Brain pericyte (primary cell): ENCODE results near the gene PREX1.

Experiments used
- DNase-seq: peaks from one replicate; pipeline ENCODE4 v3.0.0-alpha.2; 2012; ENCODE audit warnings: low read depth, low spot score

Gene PREX1

DNA sequence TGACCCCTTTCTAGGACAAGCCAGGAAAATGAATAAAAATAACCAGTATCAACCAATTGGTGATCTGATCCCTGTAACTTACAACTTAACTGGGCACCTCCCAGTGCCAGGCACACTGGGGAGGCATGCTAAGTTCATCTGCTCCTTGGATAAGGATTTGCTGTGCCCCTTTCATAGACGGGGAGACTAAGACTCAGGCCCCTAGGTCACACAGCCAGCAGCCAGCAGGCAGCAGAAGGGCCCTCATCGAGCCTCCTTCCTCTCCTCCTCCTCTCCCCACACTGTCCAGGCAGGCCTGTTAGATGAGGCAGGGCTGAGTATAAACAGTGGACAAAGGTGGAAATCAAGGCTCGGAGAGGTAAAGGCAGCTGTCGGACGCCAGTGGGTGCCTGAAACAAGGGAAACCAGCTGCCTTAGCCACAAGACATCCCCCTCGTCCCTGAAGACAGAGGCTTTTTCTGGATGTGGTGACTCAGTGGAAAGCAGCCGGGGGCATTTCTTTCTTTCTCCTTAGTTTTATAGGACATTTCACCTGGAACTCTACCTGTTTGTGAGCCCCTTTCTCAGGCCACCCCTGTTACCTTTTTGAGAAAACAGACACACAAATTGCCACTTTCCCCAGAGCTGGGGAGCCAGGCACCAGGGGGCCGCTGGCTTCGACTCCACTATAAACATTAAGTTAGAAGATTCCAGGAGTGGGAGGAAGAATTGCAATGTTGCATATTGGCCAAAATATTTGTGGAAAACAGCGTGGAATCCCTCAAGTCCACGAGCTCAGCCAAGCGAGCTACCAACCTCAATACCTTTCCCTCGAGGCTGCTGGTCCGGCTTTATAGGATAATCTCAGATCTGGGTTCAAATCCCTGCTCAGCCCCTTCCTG lies 166.0 kb downstream of the PREX1 start:
- DNase-seq = no peak

DNA sequence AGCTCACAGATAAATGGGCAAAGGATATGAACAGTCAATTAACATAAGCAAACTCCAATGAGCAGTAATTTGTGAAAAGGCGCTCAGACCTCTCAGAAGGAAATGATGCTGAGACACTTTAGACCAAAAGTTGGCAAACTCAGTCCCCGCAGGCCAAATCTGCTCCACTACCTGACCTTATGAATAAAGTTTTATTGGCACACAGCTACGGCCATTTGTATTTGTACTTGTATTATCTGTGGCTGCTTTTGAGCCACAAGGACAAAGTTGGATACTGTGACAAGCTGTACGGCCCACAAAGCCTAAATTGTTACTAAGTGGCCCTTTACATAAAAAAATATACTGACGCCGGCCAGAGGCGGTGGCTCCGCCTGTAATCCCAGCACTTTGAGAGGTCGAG lies 167.0 kb downstream of the PREX1 start:
- no peak for DNase-seq

DNA sequence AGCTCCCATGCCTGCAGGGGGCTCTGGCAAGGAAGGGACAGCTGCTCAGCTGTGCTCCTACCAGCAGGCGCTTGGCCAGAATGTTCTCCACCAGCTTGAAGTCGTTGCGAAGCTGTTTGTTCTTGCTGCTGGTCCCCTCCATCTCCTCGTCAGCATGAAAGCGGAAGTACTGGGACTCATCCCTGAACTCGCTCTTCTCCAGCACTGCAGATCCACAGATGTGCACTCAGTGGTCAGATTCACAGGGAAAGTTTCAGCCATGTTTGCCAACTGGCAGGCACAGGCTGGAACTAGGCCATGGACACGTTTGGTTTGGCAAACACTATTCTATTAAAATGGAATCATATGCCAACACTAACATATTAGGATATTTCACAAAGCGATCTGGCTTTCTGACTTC lies 167.9 kb downstream of the PREX1 start:
- DNase-seq = peak; percentile 53

DNA sequence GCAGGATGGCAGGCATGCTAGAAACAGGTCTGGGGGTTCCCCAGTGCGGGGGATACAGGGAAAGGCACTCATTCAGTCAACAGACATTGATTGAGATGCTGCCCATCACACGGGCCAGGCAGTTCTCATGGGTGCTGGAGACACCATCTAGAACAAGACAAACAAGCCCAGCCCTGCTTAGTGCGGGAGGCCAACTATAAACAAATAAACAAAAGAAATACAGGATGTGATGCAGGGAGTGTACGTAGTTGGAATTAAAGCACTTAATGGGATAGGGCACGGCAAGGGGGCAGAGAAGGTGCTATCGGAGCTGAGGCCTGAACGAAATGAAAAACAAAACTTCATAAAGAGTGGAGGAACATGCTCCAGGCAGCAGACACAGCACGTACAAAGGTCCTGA lies 169.3 kb downstream of the PREX1 start:
- no peak for DNase-seq

DNA sequence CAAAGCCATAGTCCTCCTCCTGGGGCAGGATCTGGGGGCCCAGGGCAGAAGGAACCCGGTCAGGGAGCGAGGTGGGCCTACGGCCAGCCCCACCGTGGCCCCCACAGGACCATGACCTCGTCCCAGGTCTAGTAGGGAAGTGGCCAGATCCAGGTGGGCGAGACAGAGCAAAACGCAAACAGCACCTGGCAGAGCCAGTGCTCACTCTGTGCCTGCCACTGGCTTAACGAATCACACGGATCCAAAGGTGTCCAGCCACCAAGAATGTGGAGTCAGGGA lies 169.7 kb downstream of the PREX1 start:
- no peak for DNase-seq

DNA sequence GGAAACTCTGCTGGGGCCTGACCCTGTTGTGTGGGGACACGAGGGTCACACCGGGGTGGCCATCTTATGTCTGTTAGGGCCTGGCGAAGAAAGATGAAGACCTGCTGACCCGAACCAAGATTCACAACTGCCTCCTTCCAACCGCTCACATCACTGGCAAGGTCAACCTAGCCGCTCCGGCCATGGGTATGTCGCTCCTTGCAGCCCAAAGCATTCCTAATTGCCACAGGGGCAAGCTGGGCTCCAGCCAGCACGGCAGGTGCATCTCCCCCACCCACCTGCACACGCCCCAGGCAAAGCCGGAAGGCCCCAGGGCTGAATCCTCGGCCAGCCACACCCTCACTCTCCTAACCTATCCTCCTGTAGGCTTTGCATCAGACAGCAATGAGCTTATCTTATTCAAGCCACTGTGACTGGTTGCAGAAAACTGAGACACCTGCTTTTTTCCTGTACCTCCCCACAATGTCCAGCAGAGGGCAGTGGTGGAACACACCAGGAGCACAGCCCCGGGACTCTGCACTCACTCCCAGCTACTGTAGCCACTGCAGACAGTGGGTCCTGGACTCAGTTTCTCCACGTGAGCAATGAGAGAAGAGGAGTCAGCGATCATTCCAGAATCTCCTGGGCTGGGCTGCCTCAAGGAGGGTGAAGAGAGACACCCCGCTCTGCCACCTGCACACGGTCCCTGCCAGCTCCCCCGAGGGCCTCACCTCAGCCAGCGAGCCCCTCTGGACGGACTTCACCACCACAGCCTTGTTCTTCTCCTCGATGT lies 170.2 kb downstream of the PREX1 start:
- peak; percentile 32 for DNase-seq

DNA sequence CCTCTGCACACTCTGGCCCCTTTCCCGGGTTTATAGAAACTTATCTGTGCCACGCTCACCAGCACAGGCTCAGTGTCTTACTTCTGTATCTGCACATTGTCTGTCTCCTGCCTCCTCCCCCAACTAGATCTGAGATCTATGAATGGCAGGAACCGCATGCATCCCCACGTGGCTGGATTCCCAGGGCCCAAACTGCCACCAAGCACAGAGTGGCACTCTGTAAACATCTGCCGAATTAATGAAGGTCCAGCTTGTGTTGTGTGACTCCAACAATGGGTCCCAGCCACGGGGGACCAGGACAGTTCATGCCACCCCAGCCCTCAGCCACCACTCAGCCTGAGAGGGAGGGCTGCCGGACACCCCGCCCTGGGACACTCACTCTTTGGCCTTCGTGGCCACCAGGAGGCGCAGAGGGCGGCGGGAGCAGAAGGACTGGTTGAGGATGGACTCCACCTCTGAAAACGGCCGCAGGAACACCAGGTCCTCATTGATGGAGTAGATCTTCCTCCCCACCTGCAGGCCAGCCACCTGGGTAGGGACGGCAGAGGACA lies 171.1 kb downstream of the PREX1 start:
- DNase-seq = no peak

DNA sequence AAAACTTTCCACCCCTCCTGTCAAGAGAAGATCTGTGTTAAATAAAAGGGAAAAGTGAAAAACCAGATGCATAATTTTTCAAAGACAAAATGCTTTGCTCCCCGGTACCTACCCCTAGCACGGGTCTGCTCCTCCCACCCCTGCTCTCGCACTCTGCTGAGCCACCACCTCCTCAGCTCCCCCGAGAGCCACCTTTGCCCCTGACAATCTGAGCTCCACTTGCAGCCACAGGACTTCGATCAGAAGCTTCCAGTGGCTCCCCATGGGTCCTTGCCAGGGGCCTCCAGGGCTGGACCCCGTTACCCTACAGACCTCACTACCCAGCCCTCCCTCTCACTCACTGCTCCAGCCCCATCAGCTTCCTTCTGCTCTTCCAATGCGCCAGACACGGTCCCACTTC lies 171.7 kb downstream of the PREX1 start:
- no peak for DNase-seq

DNA sequence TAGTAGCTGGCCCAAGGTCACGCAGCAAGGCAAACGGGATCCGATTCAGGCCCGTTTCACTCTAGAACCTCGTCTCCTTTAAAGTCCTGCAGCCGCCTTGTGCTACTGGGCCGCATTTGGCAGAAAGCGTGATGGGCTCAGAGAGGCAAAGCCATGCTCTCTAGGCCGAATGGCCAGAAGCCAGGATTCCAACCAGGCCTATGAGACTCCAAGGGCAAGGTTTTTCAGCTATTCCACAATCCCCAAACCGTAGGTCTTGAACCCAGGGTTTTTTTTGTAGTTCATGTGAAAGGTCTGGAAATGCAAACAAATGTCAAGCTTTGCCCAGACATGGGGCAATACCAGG lies 174.1 kb downstream of the PREX1 start:
- DNase-seq = no peak

DNA sequence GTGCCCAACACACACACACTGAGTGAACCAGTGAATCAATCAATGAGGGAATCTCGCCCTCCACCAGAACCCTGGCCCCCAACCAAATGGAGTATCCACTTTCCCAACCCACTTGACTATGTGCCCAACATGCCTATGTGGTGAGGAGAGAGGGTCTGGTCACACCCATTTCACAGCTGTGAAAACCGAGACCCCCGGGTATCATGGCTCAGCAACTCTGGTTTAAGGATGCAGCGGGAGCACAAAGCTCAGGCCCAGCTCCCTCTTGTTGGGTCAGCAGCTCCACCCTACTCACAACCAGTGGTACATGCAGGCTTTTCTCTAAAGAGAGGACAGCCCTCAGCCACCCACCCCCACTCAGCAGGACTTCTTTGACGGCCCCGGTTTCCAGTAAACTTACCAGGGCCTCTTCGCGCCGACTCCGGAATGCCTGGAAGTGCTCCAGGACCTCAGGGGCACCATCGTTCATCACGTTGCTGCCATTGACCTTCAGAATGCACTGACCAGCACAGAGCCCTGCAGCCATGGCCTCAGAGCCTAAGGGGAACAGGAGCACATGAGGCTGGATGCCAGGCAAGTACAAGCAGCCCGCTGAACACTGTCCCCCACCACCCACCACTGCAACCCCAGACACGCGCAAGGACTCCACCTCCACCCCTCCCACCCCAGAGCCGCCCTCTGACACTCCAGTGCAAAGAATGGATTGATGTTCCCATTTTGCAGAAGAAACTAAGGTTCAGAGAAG lies 174.7 kb downstream of the PREX1 start:
- DNase-seq = no peak

DNA sequence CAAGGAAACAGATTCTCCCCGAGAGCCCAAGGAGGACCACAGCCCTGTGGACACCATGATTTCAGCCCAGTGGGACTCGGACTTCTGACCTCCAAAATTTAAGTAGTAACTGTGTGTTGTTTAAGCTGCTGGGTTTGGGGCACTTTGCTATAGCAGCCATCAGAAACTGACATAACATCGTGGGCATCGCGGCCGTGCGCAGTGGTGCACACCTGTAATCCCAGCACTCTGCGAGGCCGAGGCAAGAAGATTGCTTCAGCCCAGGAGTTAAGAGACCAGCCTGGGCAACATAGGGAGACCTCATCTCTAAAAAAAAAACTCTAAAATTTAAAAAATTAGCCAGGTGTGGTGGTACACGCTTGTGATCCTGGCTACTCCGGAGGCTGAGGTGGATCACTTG lies 175.8 kb downstream of the PREX1 start:
- no peak for DNase-seq

DNA sequence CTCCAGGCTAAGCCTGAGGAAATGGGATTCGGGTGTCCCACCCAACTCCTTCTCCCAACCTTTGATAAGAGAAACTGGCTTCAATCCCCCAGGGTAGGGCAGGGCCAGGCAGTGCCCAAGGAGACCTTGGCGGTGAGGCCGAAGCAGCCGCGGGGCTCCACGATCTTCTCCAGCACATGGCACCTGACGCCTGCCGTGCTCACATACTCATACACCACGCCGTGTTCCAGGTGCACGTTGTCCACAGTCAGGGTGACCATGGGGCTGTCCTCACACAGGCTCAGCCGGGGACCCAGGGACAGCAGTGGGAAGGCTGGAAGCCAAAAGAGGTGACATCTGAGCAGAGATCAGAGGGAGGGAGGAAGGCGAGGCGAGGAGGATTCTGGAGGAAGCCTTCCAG lies 176.5 kb downstream of the PREX1 start:
- no peak for DNase-seq

DNA sequence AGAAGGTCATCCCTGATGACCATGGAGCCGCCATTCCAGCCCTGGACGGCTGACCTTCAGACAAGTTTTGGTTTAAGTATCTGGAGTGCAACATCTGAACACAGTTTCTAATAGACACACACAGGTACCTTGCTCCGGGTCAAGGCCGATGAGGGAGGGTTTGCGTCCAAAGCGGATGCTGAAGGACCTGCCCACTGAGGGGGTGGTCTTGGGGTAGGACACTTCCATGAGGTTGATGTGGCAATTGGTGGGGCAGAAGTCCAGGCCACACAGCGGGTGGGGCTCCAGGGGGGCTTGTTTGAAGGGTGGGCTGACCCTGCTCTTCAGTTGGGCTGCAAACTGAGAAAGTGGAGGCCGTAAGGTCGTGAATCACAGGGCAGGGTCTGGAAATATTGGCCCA lies 177.9 kb downstream of the PREX1 start:
- DNase-seq = no peak

DNA sequence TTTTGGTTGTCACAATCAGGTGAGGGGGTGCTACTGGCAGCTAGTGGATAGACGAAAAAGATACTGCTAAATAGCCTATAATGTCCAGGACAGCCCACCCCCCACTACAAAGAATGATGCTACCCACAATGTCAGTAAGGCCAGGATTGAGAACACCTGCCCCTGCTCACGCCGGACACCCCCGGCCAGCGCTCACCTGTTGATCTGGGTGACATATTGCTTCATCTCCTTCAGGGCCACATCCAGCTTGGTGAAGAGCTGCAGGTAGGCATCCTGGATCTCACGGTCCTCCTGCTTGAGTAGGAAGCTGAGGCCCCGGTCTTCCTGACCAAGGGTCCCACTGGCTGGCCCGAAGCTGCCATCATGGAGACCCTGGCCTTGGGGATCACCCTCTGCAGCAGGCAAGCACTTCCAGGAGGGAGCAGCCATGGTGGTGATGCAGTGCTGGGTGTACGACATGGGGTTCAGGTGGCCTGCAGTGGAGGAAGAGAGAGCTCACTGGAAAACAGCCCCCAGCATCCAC lies 178.6 kb downstream of the PREX1 start:
- DNase-seq = no peak

DNA sequence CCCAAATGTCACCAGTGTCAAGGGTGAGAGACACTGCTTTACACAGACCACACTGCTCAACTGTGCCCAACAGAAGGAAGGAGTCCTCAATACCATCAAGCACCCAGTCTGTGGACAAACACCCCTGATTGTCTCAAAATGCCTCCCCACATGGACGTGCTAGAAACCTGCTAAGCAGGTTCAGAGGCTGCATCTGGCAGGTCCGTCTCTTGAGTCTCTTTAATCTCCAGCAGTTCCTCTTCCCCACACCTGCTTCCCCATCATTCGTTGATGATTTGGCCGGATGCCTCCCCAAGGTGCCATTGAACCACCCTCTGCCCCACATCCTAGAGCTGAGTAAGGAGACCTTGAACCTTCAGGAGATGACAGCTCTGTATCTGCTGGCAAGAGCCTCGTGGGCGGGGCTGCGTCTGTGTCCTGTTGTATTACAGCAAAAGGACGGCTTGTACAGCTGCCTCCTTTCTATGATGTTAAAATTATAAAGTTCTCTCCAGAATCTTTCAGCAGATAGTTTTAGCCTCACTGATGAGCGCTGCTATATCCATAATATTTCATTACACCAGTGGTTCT lies 179.2 kb downstream of the PREX1 start:
- no peak for DNase-seq

DNA sequence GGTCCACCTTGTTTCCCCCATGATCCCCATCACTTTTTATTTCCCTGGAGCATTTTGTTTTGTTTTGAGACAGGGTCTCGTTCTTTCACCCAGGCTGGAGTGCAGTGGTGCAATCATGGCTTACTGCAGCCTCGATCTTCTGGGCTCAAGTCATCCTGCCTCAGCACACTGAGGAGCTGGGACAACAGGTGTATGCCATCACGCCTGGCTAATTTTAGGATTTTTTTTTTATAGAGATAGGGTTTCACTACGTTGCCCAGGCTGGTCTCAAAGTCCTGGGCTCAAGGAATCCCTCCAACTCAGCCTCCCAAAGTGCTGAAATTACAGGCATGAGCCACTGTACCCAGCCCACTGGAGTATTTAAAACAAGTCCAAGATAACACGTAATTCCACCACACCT lies 179.9 kb downstream of the PREX1 start:
- no peak for DNase-seq

DNA sequence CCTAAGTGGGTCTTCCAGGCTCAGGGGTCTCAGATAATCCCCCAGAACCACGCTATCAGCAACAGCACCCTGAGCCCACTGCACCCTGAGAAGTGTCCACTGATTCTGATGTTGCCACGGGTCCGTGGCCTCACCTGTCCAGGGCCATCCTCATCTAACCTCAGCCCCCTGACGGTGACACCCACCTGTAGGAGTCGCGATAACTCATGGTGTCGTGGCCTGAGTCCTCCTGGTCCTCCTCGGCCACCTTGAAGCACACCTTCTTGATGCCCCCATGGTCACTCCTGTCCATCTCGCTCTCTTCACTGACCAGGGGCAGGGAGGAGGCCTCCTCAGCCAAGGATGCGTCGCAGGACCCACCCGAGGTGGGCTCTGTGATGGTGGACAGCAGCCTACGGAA lies 182.1 kb downstream of the PREX1 start:
- DNase-seq = no peak

DNA sequence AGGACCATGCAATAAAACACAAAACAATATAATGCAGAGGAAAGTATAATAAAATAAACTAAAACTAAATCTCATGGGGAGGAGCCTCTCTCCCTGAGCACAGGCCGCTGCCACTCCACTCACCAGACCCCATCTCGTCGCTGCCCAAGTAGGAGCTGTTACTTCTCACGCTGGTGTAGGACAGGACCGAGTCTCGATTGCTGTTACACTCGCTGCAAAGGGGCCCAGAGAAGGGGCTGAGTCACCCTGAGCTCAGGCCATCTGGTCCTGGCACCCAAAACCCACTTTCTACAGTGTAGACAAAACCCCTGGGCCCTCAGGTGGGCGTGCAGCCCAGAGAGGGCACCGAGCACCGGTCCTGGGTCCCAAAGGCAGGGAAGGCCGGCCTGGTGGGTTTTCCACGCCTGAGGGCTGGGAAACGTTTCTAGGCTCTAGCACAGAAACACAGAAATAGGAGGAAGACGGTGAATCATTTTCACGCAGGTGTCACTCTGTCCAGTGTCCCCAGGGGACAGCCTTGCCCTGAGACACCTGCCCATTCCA lies 183.4 kb downstream of the PREX1 start:
- DNase-seq = no peak

DNA sequence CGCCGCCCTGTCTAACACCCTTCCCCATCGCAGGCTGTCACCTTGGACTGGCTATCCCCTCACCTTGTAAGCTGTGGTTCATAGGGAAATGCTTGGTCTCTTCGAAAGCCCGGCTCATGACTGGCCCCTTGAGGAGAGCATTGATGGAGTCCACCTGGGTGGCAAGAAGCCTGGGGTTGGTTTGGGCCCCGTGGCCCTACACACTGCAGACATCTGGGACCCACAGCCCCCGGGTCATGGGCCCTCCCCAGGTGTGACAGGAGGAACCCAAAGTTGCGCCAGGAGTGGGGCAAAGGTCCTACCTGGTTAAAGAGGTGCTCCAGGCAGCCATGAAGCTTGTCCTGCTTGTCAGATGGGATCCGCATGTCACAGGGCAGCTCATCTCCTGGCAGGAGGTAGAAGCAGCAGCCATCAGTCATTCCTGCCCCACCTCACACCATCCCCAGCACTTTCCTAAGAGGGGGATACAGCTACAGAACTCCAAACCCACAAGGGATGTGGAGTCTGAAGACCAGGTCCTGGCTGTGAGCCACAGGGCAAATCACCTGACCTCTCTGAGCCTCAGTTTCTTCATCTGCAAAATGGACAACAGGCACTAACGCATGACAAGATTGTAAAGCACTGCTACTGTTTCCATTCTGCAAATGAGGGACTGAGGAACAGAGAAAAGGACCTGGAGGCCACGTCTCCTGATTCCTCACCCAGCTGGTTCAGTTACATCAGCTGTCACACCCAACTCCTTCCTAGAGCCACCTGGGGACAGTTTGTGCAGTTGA lies 185.5 kb downstream of the PREX1 start:
- DNase-seq = no peak

DNA sequence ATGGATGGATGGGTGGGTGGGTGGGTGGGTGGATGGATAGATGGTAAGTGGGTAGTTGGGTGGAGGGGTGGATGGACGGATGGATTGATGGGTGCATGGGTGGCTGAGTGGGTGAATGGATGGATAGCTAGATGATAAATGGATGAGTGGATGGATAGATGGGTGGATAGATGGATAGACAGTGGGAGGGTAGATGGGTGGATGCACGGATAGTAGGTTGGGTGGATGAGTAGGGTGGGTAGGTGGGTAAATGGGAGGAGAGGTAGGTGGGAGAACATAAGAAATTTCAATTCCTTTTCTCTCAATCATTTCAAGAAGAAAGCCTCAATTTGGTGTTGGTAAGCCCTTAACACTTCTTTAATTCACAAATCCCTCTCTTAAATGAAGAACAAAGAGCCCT lies 186.9 kb downstream of the PREX1 start:
- DNase-seq = no peak

DNA sequence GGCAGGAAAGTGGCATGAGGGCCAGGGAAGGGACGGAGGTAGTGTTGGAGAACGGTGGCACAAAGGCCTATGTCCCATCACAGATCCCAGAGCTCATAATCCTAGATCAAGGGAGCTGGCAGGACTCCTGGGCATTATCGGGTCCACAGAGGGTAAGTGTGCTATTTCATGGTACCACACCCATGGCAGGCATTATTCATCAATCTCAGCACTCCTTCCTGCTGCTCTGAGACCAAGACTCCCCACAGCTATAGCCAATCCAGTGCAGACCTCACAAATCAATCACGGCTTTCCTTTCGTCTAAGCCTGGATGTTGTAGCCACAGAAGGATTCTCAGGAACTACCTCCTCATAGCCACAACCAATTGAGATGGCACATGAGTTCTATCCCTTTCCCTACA lies 187.9 kb downstream of the PREX1 start:
- no peak for DNase-seq
